ENCODE results near the gene PPP2R2B.

Gene PPP2R2B

DNA sequence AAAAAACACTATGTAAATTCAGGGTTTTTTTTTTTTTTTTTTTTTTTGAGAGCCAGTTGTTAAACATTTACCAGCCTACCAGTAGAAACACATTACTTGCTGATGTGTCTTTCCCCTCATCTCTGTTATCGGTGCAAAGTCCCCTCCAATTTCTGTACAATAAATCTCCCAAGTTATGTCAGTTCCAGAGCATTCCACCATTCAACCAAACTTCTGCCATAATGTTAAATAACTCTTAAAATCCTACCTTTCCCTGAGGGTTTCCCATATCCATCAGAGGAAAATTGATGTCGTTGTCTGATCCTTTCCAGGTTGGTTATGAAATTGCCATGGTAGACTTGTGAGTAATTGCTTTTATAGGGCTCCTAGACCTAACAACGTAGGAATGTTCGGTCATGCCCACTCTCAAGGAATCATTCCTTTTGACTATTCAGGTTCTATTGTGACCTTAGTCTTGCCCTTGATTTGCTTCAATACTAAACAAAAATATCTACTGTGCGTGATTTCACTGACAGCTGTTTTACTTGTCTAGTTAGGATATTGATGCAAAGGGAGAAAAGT, 5.6 kb upstream of the PPP2R2B start:
- no peak for DNase-seq

GRCh38 chr5:146883511-146883910, 5.0 kb upstream of the PPP2R2B start:
- DNase-seq: no peak

- no peak for DNase-seq
Observed at GRCh38 chr5:146880966-146881365, 2.4 kb upstream of the PPP2R2B start.

GRCh38 chr5:146877783-146878475, 628 bp downstream of the PPP2R2B start:
- peak; percentile 29 for DNase-seq

- DNase-seq: peak; percentile 30
Observed at GRCh38 chr5:146877178-146877681, 1.3 kb downstream of the PPP2R2B start.

DNA sequence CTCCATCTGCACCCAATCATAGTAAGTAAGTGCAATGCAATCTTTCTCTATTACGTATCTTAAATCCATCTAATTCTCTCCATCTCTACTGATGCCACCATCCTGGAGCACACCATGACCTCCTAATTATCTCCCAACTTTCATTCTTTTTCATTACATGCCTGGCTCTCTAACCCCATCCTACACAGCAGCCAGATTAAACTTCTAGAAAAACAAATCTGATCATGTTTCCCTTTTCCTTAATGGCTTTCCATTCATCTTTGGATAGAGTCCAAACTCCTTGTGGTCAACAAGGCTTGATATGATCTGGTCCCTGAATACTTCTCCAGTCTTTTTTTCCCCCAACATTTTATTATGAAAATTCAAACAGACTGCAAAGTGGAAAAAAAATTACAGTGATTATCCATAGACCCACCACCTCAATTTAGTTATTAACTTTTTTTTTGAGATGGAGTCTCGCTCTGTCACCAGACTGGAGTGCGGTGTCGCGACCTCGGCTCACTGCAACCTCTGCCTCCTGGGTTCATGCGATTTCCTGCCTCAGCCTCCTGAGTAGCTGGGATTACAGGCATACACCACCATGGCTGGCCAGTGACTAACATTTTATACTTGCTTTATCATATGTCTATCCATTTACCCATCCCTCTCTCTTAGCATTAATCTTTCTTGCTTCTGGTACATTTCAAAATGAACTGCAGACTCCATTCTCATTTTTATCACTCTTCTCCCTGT, 5.2 kb downstream of the PPP2R2B start:
- no peak for DNase-seq

GRCh38 chr5:146872188-146872587, 6.4 kb downstream of the PPP2R2B start:
- DNase-seq: no peak

DNA sequence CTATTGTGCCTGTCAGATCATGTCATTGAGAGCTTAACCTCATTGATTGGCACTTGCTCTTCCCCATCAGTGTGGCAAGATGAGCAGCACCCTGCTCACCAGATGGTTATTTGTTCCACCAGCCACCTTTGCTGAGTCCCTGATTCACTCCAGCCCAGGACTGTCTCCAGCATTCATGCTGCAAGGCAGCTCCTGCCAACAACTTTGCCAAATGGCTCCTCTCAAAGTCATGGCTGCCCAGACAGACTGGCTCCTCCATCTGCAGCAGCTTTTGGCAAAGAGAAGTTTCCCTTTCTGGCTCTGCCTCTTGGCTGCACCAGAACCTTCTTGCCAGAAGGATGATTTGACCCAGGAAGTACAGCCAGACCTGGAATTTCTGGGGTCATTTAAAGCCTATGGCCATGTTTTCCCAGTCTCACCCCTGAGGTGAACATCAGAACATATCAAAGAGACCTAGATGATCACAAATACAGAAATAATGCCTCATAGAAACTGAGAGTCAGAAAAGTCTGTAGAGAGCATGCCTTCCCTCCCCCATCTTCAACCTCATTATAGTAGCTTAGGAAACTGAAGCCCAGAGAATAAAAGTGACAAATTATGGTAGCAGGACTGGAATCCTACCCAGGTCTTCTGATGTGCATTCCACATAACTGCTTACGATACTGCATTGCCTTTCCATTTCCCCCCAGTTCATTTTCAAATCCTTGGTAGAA, 10.4 kb downstream of the PPP2R2B start:
- no peak for DNase-seq

GRCh38 chr5:146866263-146866662, 12.3 kb downstream of the PPP2R2B start:
- DNase-seq: no peak

DNA sequence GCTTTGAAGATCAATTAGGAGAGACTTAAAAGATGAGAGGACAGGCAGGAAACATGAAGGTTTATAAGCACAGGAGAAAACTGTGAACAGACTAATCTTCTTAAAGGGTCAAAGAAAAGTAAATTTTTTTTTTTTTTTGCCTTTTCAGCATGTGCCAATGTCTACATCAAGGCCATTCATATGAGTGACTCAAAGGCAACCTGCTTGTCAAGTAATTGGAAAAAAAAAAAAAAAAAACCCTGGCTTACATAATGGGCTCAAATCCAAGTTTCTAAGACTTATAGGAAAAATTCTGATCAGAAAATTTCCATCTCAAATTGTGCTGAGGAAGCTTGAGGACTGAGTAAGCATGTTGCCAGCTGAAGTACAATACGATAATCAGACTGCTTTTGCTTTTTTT, 15.9 kb downstream of the PPP2R2B start:
- DNase-seq: no peak

DNA sequence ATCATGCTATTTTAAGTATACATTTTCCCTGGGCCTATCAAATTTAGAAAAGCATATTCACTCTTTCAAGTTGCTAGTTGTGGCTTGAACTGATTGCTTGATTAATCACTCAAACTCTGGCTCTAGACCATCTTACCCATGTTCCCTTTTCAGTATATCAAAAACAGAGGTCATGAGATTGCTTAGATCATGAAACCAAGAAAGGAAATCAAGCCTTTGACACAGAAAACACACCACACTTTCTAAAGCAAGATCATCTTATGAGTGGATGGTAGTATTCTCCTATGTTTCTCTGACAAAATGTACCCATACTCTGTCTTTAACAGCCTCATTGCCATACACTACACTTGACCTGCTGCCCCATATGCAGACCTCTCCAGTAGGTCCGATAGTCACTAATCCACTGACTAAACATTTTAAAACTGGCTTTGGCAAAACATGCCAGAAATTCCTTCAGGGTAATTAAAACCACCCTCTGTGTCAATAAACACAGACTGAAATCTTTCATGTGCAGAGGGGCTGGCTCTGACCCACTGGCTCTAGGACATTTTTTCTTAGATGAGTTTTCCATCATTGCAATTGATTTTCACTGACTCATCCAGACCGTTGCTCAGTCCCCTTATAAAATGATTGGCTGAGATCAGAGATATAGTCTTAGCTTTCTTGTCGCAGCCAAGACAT, 18.2 kb downstream of the PPP2R2B start:
- no peak for DNase-seq

DNA sequence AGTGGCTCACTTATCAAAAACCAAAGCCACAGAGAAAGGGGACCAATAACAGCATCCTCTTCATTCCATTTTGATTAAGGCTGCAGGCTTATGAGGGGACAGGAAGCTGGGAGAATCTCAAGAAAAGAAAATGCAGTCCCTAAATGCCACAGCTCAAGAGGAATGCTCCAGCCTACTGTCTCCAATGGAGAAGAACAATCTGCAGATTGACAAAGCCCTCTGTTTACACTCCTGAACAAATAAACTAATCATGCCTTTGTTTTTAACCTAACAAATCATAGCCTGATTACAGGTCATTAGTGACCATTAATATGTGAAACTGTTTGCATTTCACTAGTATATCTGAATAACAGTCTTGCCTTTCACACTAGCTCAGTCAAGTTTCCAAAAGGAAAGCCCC, 26.5 kb downstream of the PPP2R2B start:
- DNase-seq: no peak

DNA sequence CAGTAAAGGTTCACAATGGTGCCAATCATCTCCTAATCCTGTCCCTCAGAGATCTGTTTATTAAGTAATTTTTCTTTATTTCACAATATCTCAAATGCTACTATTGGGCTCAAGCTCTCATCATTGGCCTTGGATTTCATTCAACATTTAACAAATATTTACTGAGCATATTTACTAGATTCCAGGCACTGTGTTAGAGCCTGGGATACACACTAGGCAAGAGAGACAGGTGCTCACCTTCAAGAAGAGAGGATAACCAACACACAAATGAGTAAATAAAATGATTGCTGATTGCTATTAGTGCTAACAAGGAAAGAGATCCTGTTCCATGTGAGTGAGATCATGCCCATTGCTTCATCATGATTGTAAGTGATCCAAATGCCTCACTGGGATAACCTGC, 27.4 kb downstream of the PPP2R2B start:
- no peak for DNase-seq

DNA sequence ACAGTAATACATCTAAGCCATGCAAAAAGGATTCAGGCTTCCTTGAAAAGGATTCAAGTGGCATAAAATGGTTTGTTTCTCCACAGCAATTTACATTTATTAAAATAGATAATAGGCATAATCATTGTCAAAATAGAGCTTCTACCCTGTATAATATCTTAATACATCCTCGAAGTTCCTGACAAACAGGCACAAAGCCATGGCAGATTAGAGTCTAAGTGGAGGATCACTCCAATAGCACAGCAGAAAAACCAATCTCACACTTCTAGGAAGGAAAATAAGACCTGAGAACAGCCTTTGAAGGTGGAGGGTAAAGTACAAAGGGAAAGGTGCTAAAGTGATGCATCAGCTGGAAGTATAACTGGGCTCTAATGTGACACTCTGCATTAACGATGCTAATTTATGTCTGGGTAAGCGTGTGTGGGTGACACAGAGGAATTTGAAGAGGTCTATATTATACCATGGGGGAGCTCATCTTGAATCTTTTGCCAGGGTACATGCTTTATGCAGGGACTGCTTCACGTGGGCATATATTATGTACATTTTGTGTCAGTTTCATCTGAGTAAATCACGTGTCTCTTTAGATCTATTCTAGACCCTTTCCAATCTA, 28.8 kb downstream of the PPP2R2B start:
- DNase-seq: no peak

DNA sequence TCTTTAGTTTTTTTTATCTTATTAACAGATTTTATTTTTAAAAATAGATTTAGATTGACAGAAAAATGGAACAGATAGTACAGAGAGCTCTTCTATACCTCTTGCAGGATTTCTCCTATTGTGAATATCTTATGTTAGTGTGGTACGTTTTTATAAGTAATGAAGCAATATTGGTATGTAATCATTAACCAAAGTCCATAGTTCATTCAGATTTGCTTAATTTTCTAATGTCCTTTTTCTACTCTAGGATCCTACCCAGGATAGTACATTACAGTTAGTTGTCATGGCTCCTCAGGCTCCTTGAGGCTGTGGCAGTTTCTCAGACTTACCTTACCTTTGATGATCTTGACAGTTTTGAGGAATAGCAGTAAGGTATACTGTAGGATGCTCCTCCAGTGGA, 30.4 kb downstream of the PPP2R2B start:
- DNase-seq: no peak

DNA sequence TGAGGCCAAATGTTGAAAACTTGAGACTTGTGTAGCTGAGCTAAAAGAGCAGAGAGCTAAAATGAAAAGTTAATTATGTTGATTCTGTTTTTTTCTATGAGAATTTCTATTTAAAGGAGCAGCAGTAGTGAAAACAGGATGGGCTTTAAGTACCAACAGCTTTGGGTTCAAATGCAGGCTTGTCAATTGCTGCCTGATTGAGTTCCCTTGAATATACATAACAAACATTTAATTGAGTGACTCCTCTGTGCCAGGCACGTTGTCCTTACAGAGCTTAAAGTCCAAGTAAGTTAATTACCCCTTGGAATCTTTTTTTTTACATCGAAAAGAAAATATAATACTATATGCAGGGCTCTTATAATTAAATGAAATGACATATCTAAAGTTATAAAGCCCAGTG, 38.5 kb downstream of the PPP2R2B start:
- DNase-seq: no peak

- no peak for DNase-seq
Observed at GRCh38 chr5:146836226-146836842, 42.2 kb downstream of the PPP2R2B start.

GRCh38 chr5:146832985-146833732, 45.4 kb downstream of the PPP2R2B start:
- no peak for DNase-seq

DNA sequence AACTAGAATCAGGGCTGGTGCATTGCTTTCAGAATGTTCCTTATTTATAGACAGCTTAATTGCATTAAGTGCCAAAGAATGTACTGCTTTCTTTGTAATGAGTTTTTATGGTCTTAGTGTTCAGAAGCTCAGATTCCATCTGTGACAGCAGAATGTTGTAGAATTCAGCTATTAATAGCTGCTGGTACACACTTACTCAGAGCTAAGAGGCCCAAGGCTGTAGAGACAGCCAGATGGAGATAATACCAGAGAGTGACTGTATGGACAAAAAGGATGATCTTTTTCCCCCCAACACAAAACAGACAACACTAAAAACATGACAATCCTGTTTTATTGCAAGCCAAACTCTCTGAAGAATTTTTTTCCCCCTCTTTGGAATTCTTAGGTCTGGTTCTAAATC, 50.2 kb downstream of the PPP2R2B start:
- DNase-seq: no peak

DNA sequence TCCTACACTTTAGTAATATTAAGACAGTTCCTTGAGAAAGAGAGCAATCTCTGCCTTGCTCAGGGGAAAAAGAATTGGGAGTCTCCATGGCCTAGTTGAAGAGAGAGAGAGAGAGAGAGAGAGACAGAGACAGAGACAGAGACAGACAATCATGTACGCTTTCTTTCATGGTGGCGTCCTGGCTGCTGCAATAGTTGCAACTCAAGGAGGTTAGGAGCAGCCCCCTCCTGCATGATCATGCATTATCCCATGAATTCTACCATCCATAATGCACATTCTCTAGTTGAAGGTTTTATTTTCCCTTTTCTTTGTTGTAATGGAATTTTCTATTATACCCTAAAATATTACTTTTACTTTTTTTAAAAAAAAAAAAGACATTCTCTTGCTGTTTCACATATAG, 50.7 kb downstream of the PPP2R2B start:
- DNase-seq: no peak

GRCh38 chr5:146825033-146825432, 53.5 kb downstream of the PPP2R2B start:
- no peak for DNase-seq
